ENCODE results near the gene CARD14.
A peak's percentile ranks its signal among the peaks of the same experiment; 100 is the strongest.
"Not testable (repeated sequence)": the region's sequence is repeated elsewhere in the genome, so short reads cannot be mapped to it uniquely, and the experiment has no call there.

CARD14 gene

GRCh38 chr17:80153004-80153403 lies 16.8 kb upstream of the CARD14 start:
- H3K27ac ChIP-seq = no peak overlapping the region
- TF ChIP-seq CTCF (conservative IDR thresholded peaks at IDR 0.05) = no peak

- no peak for TF ChIP-seq CTCF (conservative IDR thresholded peaks at IDR 0.05)
- no peak overlapping the region for H3K27ac ChIP-seq
Measured at GRCh38 chr17:80154166-80154565, 15.7 kb upstream of the CARD14 start.

- H3K27ac ChIP-seq = not testable (repeated sequence)
Measured at GRCh38 chr17:80155600-80155999, 14.2 kb upstream of the CARD14 start.

- H3K27ac ChIP-seq = no peak overlapping the region
Measured at GRCh38 chr17:80158846-80159245, 11.0 kb upstream of the CARD14 start.

GRCh38 chr17:80160536-80160935 lies 9.3 kb upstream of the CARD14 start:
- no peak overlapping the region for H3K27ac ChIP-seq
- TF ChIP-seq CTCF (conservative IDR thresholded peaks at IDR 0.05) = no peak

More at GRCh38 chr17:80158846-80159245, 11.0 kb upstream of the CARD14 start:
- no peak for TF ChIP-seq CTCF (conservative IDR thresholded peaks at IDR 0.05)

- TF ChIP-seq CTCF (conservative IDR thresholded peaks at IDR 0.05) = no peak
- H3K27ac ChIP-seq = no peak overlapping the region
Measured at GRCh38 chr17:80163336-80163735, 6.5 kb upstream of the CARD14 start.

GRCh38 chr17:80164185-80164584 lies 5.6 kb upstream of the CARD14 start:
- TF ChIP-seq CTCF (conservative IDR thresholded peaks at IDR 0.05) = no peak
- H3K27ac ChIP-seq = no peak overlapping the region

GRCh38 chr17:80166446-80166845 lies 3.4 kb upstream of the CARD14 start:
- H3K27ac ChIP-seq = 0 out of 2 replicates have a peak overlapping the region, but pooled peaks have one; percentile 18
- no peak; the same call in 1 of the 2 replicates for TF ChIP-seq CTCF (conservative IDR thresholded peaks at IDR 0.05)
